Measurements from ENCODE around the gene SELE. TPM values are rescaled to one million over a fixed set of nuclear protein-coding genes. Genes with fewer than 3 reads are reported as not detected.

Gene SELE, protein sequence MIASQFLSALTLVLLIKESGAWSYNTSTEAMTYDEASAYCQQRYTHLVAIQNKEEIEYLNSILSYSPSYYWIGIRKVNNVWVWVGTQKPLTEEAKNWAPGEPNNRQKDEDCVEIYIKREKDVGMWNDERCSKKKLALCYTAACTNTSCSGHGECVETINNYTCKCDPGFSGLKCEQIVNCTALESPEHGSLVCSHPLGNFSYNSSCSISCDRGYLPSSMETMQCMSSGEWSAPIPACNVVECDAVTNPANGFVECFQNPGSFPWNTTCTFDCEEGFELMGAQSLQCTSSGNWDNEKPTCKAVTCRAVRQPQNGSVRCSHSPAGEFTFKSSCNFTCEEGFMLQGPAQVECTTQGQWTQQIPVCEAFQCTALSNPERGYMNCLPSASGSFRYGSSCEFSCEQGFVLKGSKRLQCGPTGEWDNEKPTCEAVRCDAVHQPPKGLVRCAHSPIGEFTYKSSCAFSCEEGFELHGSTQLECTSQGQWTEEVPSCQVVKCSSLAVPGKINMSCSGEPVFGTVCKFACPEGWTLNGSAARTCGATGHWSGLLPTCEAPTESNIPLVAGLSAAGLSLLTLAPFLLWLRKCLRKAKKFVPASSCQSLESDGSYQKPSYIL
- not detected in 2 replicates for total RNA-seq (2014; rRNA removed; shearing (Covaris generic))
- not detected in 2 replicates for polyA plus RNA-seq (2015; cell fraction: cytosol; rRNA removed)
- polyA plus RNA-seq (2015; cell fraction: nucleus; rRNA removed), result not detected in 2 replicates

DNA sequence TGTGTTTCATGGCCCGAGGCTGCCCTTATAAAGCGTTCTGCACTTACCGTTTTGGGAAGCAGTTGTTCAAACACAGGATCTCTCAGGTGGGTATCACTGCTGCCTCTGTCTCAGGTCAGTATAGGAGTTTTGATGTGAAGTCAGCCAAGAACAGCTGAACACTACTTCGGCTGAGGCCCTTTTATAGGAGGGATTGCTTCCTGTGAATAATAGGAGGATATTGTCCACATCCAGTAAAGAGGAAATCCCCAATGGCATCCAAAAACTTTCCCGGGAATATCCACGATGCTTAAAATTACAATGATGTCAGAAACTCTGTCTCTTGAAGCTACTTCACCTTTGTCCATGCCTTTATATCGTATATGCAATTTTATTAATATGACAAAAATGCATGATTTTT is at the start of gene SELE:
TSS of gene SELE (minus strand) at position 156 of the 400 bp plus-strand sequence. CDS start 467 bp downstream, outside the sequence.
- in situ Hi-C loops (cut with HindIII; ENCODE audit: low pct_unique_long_range_greater_than_20kb, low sequenced_read_pairs), result no loop called here
- DNase-seq (ENCODE audit: low read depth, low spot score), result no peak

DNA sequence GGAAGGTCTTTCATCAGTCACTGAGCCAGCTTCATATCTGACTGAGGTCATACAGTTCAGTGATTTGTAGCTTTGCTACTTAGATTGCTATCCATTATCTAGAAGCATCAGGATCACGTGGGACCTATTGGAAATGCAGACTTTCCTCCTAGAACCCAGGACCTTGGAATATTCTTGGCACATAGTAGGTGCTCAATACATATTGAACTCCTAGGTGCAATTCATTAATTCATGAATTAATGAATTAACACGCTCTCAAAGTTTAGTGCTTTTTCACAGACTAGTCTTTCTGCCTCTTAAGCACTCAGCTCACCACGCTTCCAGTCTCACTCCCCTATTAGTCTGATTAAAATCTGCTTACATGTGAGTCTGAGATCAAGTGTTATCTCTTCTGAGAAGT is 48.7 kb upstream of the SELE start:
- in situ Hi-C loops (cut with HindIII; ENCODE audit: low pct_unique_long_range_greater_than_20kb, low sequenced_read_pairs), result no loop called here
- DNase-seq (ENCODE audit: low read depth, low spot score), result no peak

DNA sequence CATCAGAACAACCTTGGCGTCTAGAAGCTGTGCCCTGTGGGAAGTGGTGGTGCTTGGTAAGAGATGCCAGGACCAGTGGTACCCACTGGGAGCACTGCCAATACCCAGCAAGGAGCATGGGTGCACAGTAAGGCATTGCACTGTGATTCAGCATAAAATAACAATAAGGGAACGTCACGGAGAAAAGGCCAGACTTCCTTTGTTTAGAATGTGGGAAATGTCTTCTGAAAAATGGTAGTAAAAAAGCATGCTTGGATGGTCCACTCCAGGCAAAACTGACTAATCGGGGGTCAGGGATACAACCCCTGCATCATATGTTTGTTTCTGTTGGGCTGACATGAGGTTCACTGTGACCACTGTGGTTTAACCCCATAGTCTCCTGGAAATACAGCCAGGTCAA is 46.1 kb upstream of the SELE start:
- in situ Hi-C loops (cut with HindIII; ENCODE audit: low pct_unique_long_range_greater_than_20kb, low sequenced_read_pairs), result no loop called here
- no peak for DNase-seq (ENCODE audit: low read depth, low spot score)

DNA sequence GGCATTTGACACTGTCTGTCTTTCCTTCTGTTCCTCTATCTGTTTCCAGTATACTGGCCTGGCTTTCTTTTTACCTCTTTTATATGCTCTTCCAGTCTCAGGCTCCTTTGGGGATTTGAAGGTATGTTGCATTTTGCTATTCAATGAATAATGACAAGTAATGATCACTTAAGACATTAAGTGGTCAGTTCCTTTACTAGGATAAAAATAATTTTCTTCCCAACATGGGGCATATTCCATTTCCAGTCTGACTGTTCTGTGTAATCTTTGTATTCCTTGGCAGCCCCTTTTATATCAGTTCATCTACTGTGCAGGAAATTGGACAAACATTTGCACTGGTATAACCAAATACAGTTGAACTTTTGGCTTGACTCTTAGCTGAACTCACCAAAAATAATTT is 45.3 kb upstream of the SELE start:
- in situ Hi-C loops (cut with HindIII; ENCODE audit: low pct_unique_long_range_greater_than_20kb, low sequenced_read_pairs), result no loop called here
- DNase-seq (ENCODE audit: low read depth, low spot score), result no peak

DNA sequence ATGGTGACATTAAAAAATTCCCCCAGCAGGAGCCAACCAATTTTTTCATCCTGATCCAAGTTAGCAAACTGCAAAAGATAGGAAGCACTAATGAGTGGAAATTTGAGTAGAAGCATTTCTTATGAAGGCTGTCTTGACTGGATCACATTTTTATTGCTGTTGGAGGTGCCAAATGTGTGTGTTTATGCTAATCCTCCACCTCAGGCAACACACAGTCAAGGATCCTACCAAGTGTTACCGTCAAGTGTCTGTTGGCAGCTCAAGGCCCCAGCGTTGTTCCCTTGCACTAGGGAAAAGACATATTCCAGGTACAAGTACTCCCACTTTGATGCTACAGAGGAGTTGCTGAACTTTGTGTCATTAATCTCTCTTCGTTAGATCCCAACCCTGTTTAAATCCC is 42.6 kb upstream of the SELE start:
- DNase-seq (ENCODE audit: low read depth, low spot score), result no peak
- in situ Hi-C loops (cut with HindIII; ENCODE audit: low pct_unique_long_range_greater_than_20kb, low sequenced_read_pairs), result no loop called here

DNA sequence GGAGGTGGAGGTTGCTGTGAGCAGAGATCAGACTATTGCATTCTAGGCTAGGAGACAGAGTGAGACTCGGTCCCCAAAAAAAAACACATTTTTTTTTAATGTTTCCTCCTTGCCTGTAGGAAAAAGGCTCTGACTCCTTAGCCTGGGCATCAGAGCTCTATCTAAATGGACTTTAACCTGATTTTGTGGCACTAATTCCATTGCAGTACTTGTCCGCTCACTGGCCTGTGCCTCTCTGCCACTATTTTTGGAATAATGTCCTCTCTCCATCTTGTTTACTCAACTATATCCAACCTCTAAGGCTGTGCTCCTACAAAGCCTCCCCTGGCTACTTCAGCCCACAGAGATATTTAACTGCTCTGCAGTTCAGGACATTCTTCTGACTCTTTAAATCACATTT is 34.3 kb upstream of the SELE start:
- DNase-seq (ENCODE audit: low read depth, low spot score), result no peak
- in situ Hi-C loops (cut with HindIII; ENCODE audit: low pct_unique_long_range_greater_than_20kb, low sequenced_read_pairs), result no loop called here

DNA sequence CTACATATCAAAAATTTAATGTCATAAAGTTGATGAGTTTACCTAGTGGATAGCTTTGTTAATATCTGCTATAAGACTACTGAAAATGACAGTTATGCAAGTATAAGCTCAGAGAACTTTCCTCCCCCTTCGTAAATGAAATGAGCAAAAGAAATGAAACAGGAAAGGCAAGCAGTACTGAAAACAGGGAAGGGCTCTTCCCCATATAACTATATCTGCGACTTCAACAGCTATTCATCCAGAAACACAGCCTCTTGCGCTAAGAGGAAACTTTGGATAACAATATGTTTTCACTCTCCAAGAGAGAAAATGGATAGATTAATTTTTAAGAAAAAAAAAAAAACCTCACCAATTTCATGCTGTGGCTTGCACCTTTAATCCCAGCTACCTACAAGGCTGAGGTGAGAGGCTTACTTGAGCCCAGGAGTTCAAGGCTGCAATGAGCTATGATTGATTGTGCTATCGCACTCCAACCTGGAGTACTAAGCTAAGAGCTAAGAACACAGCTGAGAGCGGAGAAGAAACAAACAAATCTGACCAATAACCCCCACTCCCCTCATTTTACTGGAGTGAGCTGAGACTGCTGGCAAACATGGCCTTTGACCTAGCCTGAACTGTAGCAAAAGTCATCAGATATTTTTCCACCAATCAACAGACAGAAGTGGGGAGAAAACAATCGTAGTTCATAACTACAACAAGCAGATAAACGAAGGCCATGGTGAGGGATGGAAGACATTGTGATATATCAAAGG is 31.9 kb upstream of the SELE start:
- no peak for DNase-seq (ENCODE audit: low read depth, low spot score)
- in situ Hi-C loops (cut with HindIII; ENCODE audit: low pct_unique_long_range_greater_than_20kb, low sequenced_read_pairs), result no loop called here

DNA sequence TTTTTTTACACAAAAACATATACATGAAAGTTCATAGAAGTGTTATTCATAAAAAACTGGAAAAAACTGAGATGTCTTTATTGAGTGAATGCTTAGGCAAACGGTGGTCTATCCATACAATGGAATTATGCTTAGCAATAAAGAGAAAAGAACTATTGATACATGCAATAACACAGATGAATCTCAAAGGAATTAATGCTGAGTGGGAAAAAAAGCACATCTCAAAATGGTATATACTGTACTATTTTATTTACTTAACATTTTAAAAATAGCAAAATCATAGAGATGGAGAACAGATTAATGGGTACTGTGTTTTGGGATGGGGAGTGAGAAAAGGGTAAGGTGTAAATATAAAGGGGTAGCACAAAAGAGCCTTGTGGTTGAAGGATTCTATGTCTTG is 31.0 kb upstream of the SELE start:
- in situ Hi-C loops (cut with HindIII; ENCODE audit: low pct_unique_long_range_greater_than_20kb, low sequenced_read_pairs), result no loop called here

DNA sequence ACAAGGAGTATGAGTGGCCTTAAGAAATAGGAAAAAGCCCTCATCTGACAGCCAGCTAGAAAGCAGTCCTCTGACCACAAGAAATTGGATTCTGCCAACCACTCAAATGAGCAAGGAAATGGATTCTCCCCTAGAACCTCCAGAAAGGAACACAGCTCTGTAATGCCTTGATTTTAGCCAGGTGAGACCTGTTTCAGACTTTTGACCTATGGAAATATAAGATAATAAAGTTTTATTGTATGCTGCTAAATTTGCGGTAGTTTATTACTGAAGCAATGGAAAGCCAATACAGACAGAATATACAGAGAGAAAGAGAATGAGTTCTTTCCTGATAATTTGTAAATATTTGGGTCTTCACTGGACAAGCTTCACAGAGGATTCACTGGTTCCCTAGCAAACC is 28.8 kb upstream of the SELE start:
- DNase-seq (ENCODE audit: low read depth, low spot score), result no peak
- in situ Hi-C loops (cut with HindIII; ENCODE audit: low pct_unique_long_range_greater_than_20kb, low sequenced_read_pairs), result no loop called here

More for the DNA sequence above, 31.0 kb upstream of the SELE start:
- no peak for DNase-seq (ENCODE audit: low read depth, low spot score)

DNA sequence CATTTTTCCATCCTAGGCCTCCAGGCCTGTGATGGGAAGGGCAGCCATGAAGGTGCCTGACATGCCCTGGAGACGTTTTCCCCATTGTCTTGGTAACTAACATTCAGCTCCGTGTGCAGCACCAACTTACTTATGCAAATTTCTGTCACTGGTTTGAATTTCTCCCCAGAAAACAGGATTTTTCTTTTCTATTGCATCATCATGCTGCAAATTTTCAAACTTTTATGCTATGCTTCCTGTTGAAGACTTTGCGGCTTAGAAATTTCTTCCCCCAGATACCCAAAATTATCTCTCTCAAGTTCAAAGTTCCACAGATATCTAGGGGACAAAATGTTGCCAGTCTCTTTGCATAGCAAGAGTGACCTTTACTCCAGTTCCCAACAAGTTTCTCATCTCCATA is 25.2 kb upstream of the SELE start:
- DNase-seq (ENCODE audit: low read depth, low spot score), result no peak
- in situ Hi-C loops (cut with HindIII; ENCODE audit: low pct_unique_long_range_greater_than_20kb, low sequenced_read_pairs), result no loop called here

DNA sequence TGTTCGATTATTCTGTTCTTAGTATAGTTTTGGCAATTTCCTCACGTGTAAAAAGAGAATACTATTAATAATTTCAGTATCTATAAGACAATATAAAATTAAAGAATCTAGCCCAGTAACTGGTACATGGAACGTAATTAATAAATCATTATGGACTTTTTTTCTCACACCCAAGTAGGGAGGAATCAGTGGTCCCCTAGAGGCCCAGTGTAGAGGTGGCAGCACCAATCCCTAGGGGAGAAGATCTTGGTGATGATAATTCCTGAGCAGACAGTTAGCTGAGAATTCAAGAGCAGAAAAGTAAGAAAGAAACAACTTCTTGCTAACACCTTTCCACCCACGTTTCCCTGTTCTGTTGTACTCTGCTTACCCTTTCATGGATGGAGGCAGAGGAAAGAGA is 19.7 kb upstream of the SELE start:
- no peak for DNase-seq (ENCODE audit: low read depth, low spot score)
- in situ Hi-C loops (cut with HindIII; ENCODE audit: low pct_unique_long_range_greater_than_20kb, low sequenced_read_pairs), result no loop called here

DNA sequence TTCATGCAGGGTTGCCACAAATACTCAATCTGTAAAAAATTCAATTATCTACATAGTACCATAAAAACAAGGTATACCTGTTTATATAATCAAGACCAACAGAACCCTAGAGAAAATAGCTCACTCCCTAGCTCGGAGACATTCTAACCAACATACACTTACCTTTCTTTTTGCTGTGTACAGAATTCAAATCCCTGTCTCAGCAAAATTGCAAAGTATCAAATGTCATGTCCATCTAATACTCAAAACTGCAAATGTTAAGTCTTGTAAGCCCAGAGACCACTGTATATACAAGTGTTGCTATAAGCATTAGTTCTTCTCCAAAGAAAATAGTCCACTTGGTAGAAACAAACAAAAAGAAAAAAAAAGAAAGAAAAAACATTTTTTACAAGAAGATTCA is 16.2 kb upstream of the SELE start:
- no peak for DNase-seq (ENCODE audit: low read depth, low spot score)
- in situ Hi-C loops (cut with HindIII; ENCODE audit: low pct_unique_long_range_greater_than_20kb, low sequenced_read_pairs), result no loop called here

DNA sequence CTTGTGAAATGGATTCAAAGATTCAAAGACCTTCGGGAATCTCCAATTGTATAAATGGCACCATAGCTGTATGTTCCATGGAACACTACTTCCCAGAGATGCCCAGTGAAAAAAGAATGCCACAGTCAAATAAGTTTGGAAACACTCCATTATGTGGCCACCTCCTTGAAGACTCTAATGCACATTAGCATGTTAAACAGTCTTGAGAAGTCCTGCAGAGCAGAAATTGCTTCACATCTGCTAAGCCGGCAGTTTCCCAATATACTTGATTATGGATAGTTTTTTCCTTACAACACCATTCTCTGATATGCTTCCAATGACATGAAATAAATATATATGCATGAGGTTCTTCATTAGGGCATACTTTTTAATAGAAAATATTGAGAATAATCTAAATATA is 12.7 kb upstream of the SELE start:
- in situ Hi-C loops (cut with HindIII; ENCODE audit: low pct_unique_long_range_greater_than_20kb, low sequenced_read_pairs), result no loop called here
- DNase-seq (ENCODE audit: low read depth, low spot score), result no peak

DNA sequence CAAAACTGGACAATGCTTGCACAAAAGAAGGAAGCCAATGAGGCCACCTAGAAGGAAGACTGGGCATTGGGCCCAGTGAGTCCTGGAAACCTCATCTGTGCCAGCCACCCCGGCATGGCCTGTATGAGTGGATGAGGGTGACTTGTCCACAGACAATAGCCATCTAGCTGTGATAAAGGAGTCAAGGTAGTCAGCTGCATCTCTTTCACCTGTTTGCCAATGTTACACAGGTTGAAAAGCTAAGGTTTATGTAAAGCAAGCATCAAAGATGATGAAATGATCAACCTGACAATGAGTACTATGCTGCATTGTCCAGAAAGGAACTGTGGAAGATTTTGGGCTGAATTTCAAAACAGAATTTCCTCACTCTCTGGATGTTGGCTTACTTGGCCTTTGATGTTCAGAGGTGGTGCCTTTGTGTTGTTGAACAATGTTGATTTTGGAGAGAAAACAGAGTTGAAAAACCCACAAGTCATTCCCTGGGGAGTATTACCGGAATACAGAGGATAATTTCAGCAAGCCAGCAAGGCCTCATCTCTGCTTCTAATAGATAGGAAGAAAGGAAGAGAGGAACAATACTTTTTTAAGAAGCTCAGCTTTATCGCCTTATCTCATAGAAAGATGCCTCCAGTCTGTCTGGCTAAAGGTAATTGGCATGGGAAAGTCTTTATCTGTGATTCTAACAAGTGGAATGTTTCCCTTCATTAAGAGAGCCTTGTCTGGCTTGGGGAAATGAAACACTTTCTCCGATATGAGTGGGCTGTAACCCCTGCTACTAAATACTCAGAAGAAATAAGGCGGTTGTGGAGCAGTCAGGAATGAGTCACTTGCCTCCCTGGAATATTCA is 11.4 kb upstream of the SELE start:
- in situ Hi-C loops (cut with HindIII; ENCODE audit: low pct_unique_long_range_greater_than_20kb, low sequenced_read_pairs), result no loop called here
- DNase-seq (ENCODE audit: low read depth, low spot score), result no peak

DNA sequence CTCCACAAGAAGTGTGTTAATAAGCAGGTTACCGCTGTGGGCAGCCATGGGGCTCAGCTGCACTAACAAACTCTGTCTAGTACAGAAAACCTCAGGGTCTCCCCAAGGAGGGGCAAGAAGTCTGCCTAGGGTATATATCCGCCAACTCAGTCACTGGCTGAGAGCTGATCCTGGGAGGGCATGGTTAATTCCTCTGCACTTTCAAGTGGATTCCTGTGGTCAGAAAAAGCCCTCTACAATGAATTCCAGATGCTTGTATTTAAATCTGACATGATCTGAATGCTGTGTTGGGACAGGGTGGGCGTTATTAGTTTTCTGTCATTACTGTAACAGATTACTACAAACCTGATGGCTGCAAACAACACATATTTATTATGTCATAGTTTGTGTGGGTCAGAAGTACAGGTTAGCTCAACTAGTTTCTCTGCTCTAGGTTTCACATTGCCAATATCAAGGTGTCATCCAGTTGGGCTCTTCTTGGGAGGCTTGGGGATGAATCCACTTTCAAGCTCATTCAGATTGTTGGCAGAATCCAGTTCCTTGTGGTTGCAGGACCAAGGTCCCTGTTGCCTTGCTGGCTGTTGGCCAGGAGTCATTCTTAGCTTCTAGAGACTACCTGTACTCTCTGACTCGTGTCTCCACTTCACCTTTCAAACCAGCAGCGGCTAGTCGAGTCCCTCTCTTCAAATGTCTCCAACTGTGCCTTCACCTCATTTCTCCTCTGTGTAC is 8.0 kb upstream of the SELE start:
- no peak for DNase-seq (ENCODE audit: low read depth, low spot score)
- in situ Hi-C loops (cut with HindIII; ENCODE audit: low pct_unique_long_range_greater_than_20kb, low sequenced_read_pairs), result no loop called here

DNA sequence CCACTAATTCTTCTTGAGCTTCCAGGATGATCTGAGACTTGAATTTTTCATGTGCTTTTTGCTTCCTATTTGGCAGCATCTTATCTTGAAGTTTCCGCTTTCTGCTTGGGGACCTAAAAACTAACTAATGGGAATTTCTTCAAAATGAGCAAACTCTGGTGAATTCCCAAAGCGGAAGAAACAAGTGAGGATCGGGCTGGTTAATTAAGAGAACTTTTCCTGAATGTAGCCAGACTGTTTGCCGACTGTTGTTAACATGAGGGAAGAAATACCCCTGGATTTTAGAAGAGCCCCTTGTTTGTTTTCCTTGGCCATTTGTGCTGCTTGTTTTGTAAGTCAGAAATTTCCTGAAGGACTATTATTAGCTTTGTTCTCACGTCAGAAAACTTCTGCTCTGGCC is 6.1 kb upstream of the SELE start:
- DNase-seq (ENCODE audit: low read depth, low spot score), result no peak
- in situ Hi-C loops (cut with HindIII; ENCODE audit: low pct_unique_long_range_greater_than_20kb, low sequenced_read_pairs), result no loop called here

DNA sequence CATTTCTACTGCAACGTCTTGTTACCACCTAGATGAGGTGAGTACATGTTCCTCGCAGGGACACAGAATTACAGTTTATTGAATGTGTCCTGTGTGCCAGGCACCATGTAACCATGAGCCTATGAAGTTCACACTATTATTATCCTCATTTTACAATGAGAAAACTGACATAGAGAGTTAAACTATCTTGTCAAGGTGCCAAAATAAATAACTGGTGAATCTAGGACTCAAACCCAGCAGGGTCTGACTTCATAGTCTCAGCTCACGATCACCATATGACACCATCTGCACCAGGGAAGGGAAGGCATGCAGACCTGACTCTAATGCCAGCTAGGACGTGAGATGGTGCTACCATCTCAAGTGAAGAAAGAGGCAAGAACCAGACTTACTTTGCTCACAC is 2.4 kb downstream of the SELE start:
- no peak for DNase-seq (ENCODE audit: low read depth, low spot score)
- in situ Hi-C loops (cut with HindIII; ENCODE audit: low pct_unique_long_range_greater_than_20kb, low sequenced_read_pairs), result no loop called here
